ENCODE data around the gene HAUS7.

DNA sequence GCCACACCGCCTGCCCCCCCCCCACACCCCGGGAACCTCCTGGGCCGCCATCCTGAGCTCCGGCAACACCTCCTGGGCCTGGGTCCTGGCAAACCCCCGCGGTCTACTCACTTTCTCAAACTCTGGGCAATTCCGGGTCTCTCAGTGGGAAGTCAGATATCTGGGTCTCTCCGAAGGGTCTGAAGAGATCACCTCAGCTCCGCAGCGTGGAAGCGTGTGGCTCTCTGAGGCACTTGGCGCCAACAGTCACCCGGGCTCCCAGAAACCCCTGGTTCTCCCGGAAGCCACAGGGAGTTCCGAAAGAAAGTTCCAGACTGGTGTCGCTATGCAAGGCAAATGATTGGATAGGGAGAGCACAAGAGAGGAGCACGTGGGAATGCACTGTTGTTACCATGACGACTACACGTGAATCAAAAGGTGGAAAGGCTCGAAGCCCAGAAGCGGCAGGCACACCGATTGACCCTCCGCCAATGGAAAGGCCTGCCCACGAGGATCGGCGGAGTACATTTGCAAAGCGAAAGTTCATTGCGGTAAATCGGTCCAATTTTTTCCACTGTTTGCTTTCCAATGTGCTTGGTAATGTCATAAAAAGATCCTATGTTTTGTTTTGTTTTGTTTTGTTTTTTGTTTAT, 69.1 kb downstream of the HAUS7 start, which contains the start of gene PNMA6E:
- TF ChIP-seq, protein P1, sequence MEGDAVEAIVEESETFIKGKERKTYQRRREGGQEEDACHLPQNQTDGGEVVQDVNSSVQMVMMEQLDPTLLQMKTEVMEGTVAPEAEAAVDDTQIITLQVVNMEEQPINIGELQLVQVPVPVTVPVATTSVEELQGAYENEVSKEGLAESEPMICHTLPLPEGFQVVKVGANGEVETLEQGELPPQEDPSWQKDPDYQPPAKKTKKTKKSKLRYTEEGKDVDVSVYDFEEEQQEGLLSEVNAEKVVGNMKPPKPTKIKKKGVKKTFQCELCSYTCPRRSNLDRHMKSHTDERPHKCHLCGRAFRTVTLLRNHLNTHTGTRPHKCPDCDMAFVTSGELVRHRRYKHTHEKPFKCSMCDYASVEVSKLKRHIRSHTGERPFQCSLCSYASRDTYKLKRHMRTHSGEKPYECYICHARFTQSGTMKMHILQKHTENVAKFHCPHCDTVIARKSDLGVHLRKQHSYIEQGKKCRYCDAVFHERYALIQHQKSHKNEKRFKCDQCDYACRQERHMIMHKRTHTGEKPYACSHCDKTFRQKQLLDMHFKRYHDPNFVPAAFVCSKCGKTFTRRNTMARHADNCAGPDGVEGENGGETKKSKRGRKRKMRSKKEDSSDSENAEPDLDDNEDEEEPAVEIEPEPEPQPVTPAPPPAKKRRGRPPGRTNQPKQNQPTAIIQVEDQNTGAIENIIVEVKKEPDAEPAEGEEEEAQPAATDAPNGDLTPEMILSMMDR (IDR thresholded peaks at IDR 0.05) = no peak
- TF ChIP-seq POLR2A (IDR thresholded peaks at IDR 0.05) = no peak
- TF ChIP-seq EP300 (IDR thresholded peaks at IDR 0.05) = no peak
